Mesenchymal stem cell (in vitro differentiated cells and primary cell): ENCODE measurements around the gene KRT72. TPM values are rescaled to one million over a fixed set of nuclear protein-coding genes. Genes with fewer than 3 reads are reported as not detected.
A peak's percentile ranks its signal among the peaks of the same experiment; 100 is the strongest.

ENCODE experiments used
- DNase-seq: peaks from one replicate; pipeline ENCODE4 v3.0.0-alpha.2; 2013
- H2AFZ ChIP-seq: one replicate; pipeline ENCODE4 v1.6.1; 2013; ENCODE audit warnings: low read depth, mild to moderate bottlenecking, control low read depth, inconsistent platforms, low read length, moderate library complexity
- H2AK5ac ChIP-seq: 2 replicates; pipeline ENCODE4 v1.6.1; 2013; ENCODE audit warnings: low read length, moderate library complexity, mild to moderate bottlenecking, inconsistent platforms; ENCODE audit not compliant: severe bottlenecking
- H2BK120ac ChIP-seq: one replicate; pipeline ENCODE4 v1.6.1; 2013; ENCODE audit warnings: low read depth, mild to moderate bottlenecking, inconsistent platforms, low read length, moderate library complexity
- H2BK12ac ChIP-seq, 2 experiments: one replicate each; pipeline ENCODE4 v1.6.1; 2013; ENCODE audit warnings: inconsistent platforms in 2 of 2, low read length in 2 of 2, mild to moderate bottlenecking in 2 of 2, moderate library complexity in 2 of 2, control low read depth in 1 of 2
- H2BK15ac ChIP-seq: one replicate; pipeline ENCODE4 v1.6.1; 2013; ENCODE audit warnings: mild to moderate bottlenecking, low read depth, inconsistent platforms; ENCODE audit not compliant: poor library complexity, severe bottlenecking
- H2BK5ac ChIP-seq: 2 replicates; pipeline ENCODE4 v1.6.1; 2013; ENCODE audit warnings: low read depth, mild to moderate bottlenecking, low read length, control low read depth, inconsistent platforms; ENCODE audit not compliant: poor library complexity, severe bottlenecking
- H3K14ac ChIP-seq, 2 experiments: one replicate each; pipeline ENCODE4 v1.6.1; 2013; ENCODE audit warnings: inconsistent platforms in 2 of 2, low read length in 2 of 2, control low read depth in 1 of 2, mild to moderate bottlenecking in 1 of 2, moderate library complexity in 1 of 2
- H3K18ac ChIP-seq, 2 experiments: one replicate each; pipeline ENCODE4 v1.6.1; 2013; ENCODE audit warnings: inconsistent platforms in 2 of 2, low read length in 2 of 2, control low read depth in 1 of 2, low read depth in 1 of 2, mild to moderate bottlenecking in 1 of 2
- H3K23ac ChIP-seq, 2 experiments: one replicate each; pipeline ENCODE4 v1.6.1; 2013; ENCODE audit warnings: inconsistent platforms in 2 of 2, low read length in 2 of 2, mild to moderate bottlenecking in 2 of 2, moderate library complexity in 2 of 2, control low read depth in 1 of 2
- H3K27ac ChIP-seq: 2 replicates; pipeline ENCODE4 v1.5.1; 2013; ENCODE audit warnings: mild to moderate bottlenecking, moderate library complexity, low read length, control low read depth, inconsistent platforms; ENCODE audit not compliant: poor library complexity, severe bottlenecking
- H3K27me3 ChIP-seq, 2 experiments: 2 replicates each; pipeline versions ENCODE4 v1.6.1 to v1.7.0; 2013; ENCODE audit warnings: low read length in 2 of 2, mild to moderate bottlenecking in 2 of 2, moderate library complexity in 2 of 2, control low read depth in 1 of 2, inconsistent platforms in 1 of 2; ENCODE audit not compliant: control insufficient read depth in 1 of 2, insufficient read depth in 1 of 2
- H3K36me3 ChIP-seq, 2 experiments: 2 replicates each; pipeline versions ENCODE4 v1.6.1 to v1.7.0; 2013; ENCODE audit warnings: low read length in 2 of 2, control low read depth in 1 of 2, inconsistent platforms in 1 of 2, low read depth in 1 of 2, mild to moderate bottlenecking in 1 of 2; ENCODE audit not compliant: insufficient read depth in 2 of 2, control insufficient read depth in 1 of 2
- H3K4ac ChIP-seq, 2 experiments: one replicate each; pipeline ENCODE4 v1.6.1; 2013; ENCODE audit warnings: inconsistent platforms in 2 of 2, low read length in 2 of 2, mild to moderate bottlenecking in 2 of 2, moderate library complexity in 2 of 2, control low read depth in 1 of 2, low read depth in 1 of 2
- H3K4me1 ChIP-seq: 2 replicates; pipeline ENCODE4 v1.6.1; 2013; ENCODE audit warnings: low read depth, low read length, control low read depth; ENCODE audit not compliant: control insufficient read depth, insufficient read depth
- H3K4me2 ChIP-seq: 2 replicates; pipeline ENCODE4 v1.6.1; 2013; ENCODE audit warnings: low read length, mild to moderate bottlenecking, inconsistent platforms; ENCODE audit not compliant: poor library complexity, severe bottlenecking
- H3K4me3 ChIP-seq, 2 experiments: 2 replicates each; pipeline versions ENCODE4 v1.5.1 to v1.7.0; 2013; ENCODE audit warnings: low read length in 2 of 2, mild to moderate bottlenecking in 2 of 2, control low read depth in 1 of 2, low read depth in 1 of 2; ENCODE audit not compliant: insufficient read depth in 1 of 2
- H3K79me1 ChIP-seq: replicated peaks from 2 replicates; pipeline ENCODE4 v1.6.1; 2013; ENCODE audit warnings: mild to moderate bottlenecking, control low read depth, low read length, inconsistent platforms; ENCODE audit not compliant: poor library complexity, severe bottlenecking
- H3K9ac ChIP-seq: 2 replicates; pipeline ENCODE4 v1.7.0; 2013; ENCODE audit warnings: mild to moderate bottlenecking, low read length, moderate library complexity
- H3K9me3 ChIP-seq: 2 replicates; pipeline ENCODE4 v1.7.0; 2013; ENCODE audit warnings: mild to moderate bottlenecking, low read length; ENCODE audit not compliant: control insufficient read depth
- H4K8ac ChIP-seq: one replicate; pipeline ENCODE4 v1.6.1; 2013; ENCODE audit warnings: inconsistent platforms, mild to moderate bottlenecking, low read length, moderate library complexity
- H4K91ac ChIP-seq: one replicate; pipeline ENCODE4 v1.6.1; 2013; ENCODE audit warnings: mild to moderate bottlenecking, low read length, inconsistent platforms
- WGBS: methylation state at CpG from one replicate; pipeline ENCODE4 v1.1.7; 2013; ENCODE audit warnings: mixed read lengths; 5-methylcytosine and 5-hydroxymethylcytosine counted together
- polyA plus RNA-seq, 2 experiments: library from polyadenylated mRNA; stranded (reverse); fragments of 200-250 nt; gene quantifications; one replicate each; pipeline ENCODE4 v1.2.3, GENCODE V29; 2013

The KRT72 gene
- polyA plus RNA-seq (2013, experiment 1 of 2), result not detected
- 0.01 TPM for polyA plus RNA-seq (2013, experiment 2 of 2)

DNA sequence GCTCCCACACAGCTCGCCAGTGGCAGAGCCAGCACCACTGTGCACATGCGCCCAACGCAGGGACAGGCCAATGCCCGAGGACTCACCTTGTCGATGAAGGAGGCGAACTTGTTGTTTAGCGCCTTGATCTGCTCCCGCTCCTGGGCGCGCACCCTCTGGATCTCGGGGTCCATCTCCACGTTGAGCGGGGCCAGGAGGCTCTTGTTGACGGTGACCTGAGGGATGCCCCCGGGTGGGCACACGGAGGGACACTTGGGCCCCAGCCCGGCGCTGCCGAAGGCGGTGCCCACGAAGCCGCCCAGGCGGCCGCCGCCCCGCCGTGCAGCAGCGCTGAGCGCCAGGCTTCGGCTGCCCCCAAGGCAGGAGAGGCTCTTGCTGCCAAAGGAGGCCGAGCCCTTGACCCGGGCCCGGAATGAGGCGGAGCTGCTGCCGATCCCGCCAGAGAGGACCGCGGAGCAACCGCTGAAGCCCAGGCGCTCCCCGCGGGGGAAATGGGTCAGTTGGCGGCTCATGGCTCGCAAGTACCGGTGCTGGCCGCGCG lies at the start of gene KRT72:
Gene KRT72, minus strand, starts transcription at position 523 of the 541 bp plus-strand sequence. Its CDS starts 11 bp downstream, at position 512.
- peaks cover 24 to 68% of the 10 kb centered on the region in 2 experiments for H3K27me3 ChIP-seq
- H2BK15ac ChIP-seq, result peak within 1 kb of the TSS; percentile 12
- no peak within 1 kb of the TSS for H2BK5ac ChIP-seq
- H3K36me3 ChIP-seq, result no peaks in the 10 kb centered on the region
- DNase-seq, result no peak
- 89% methylated on average over 48 of the region's 48 CpGs for WGBS
- no peak within 1 kb of the TSS for H3K18ac ChIP-seq
- H3K14ac ChIP-seq, result no peak within 1 kb of the TSS
- H3K9ac ChIP-seq, result no peak within 1 kb of the TSS
- H3K23ac ChIP-seq, result no peak within 1 kb of the TSS
- no peak within 1 kb of the TSS for H3K4me2 ChIP-seq
- no peak within 1 kb of the TSS for H2AFZ ChIP-seq
- no peak within 1 kb of the TSS for H3K4me3 ChIP-seq
- H3K27ac ChIP-seq, result no peak within 1 kb of the TSS
- no peaks in the 10 kb centered on the region for H3K9me3 ChIP-seq
- no peak within 1 kb of the TSS for H2BK12ac ChIP-seq
- H4K8ac ChIP-seq, result no peak within 1 kb of the TSS
- no peak within 1 kb of the TSS for H2AK5ac ChIP-seq
- H3K4me1 ChIP-seq, result no peaks in the 10 kb centered on the region
- H4K91ac ChIP-seq, result no peak within 1 kb of the TSS
- H2BK120ac ChIP-seq, result no peak within 1 kb of the TSS
- H3K4ac ChIP-seq, result no peak within 1 kb of the TSS
- H3K79me1 ChIP-seq, result no peaks in the 10 kb centered on the region

DNA sequence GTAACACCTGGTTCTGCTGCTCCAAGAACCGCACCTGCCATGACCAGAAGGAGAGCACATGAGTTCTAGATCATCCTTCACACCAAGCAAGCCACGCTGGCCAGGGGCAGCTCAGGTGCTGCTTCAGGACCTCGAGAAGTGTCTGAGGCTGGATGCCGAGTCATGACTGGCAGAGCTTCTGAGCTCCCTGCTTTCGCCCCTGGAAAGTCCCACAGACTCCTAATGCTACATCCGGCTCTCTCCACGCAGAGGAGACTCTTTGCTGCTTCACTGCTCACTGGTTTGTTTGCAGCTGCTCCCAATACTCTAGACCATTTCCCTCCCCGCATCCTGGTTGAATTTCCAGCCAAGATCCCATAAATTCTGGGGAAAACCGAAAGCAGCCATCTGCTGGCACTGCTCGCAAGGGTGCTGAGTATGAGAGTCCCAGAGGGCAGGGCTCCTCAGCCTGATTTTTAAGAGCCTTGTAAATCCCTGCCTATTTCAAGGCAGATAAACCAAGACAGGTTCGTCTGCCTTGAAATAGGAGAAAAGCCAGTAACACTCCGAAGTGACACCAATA lies 49.3 kb upstream of the KRT72 start:
- Histone ChIP-seq H2BK12ac (no peak overlapping the region), H3K4me2 (no peak overlapping the region), H2BK5ac (no peak overlapping the region), H4K91ac (no peak overlapping the region), H3K4me1 (no peaks in the 10 kb centered on the region), H3K36me3 (no peaks in the 10 kb centered on the region), H3K23ac (no peak overlapping the region), H3K27ac (no peak overlapping the region), H3K9me3 (no peaks in the 10 kb centered on the region), H3K9ac (peak overlapping the region; percentile 38), H4K8ac (no peak overlapping the region), H2AK5ac (no peak overlapping the region), H3K18ac (no peak overlapping the region), H2BK15ac (no peak overlapping the region), H3K4ac (no peak overlapping the region), H2AFZ (no peak overlapping the region), H3K27me3 (peaks cover 2 to 84% of the 10 kb centered on the region in 2 experiments), H3K4me3 (peak overlapping the region in 1 of 2 experiments; percentile 46), H2BK120ac (no peak overlapping the region), H3K14ac (no peak overlapping the region), H3K79me1 (no peaks in the 10 kb centered on the region)
- DNase-seq, result no peak
- 73% methylated on average over 12 of the region's 12 CpGs for WGBS

DNA sequence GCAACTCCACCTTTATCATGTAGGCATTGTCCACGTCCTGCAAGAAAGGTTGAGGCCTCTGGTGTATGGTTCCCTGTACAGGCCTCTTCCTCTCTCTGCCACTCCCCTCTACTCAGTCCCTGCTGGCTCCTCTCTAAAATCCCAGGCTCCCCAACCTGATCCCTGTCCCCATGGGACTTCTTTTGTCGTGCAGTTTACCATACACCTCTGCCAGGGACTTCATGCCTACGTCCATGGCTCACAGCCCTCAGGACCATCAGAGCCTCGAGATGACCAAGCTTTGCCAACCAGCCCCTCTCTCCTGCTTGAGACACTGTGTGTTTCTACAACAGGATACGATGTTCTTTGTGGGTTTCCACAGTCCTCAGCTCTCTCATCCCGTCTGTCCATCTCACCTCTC lies 47.8 kb upstream of the KRT72 start:
- Histone ChIP-seq H2BK12ac (no peak overlapping the region), H3K18ac (no peak overlapping the region), H3K14ac (no peak overlapping the region), H3K27me3 (peaks cover 14 to 83% of the 10 kb centered on the region in 2 experiments), H4K8ac (no peak overlapping the region), H2BK5ac (no peak overlapping the region), H4K91ac (no peak overlapping the region), H3K9ac (no peak overlapping the region), H3K4me1 (no peaks in the 10 kb centered on the region), H2BK15ac (no peak overlapping the region), H3K36me3 (no peaks in the 10 kb centered on the region), H3K23ac (no peak overlapping the region), H2BK120ac (no peak overlapping the region), H3K4me2 (no peak overlapping the region), H3K9me3 (no peaks in the 10 kb centered on the region), H2AFZ (no peak overlapping the region), H3K79me1 (no peaks in the 10 kb centered on the region), H3K4ac (no peak overlapping the region), H3K4me3 (no peak overlapping the region), H2AK5ac (no peak overlapping the region), H3K27ac (no peak overlapping the region)
- 48% methylated on average over 6 of the region's 6 CpGs for WGBS
- no peak for DNase-seq

DNA sequence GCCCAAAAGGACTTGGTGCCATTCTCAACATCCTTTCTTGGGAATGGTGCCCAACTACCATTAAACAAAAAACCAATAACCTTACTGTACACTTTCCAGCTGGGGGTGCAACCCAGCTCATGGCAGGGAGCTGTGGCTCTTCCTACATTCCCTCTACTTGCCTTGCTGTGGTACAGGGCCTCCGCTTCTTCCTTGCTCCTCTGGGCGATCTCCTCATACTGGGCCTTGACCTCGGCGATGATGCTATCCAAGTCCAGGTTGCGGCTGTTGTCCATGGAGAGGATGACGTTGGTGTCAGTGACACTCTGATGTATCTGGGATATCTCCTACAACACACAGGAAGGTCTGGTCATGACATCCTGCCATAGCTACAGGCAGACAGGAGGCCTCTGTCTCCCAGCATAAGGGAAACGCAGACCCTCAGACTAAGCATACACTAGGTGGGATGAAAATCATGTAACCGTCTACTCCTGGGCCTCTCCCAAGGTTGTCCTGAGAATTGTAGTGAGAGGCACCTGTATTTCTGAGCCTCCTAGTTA lies 46.8 kb upstream of the KRT72 start:
- H2BK12ac ChIP-seq, result no peak overlapping the region
- H2AFZ ChIP-seq, result no peak overlapping the region
- no peaks in the 10 kb centered on the region for H3K4me1 ChIP-seq
- no peak overlapping the region for H3K14ac ChIP-seq
- no peak overlapping the region for H3K9ac ChIP-seq
- H3K27ac ChIP-seq, result no peak overlapping the region
- no peak overlapping the region for H3K18ac ChIP-seq
- H3K4me2 ChIP-seq, result no peak overlapping the region
- peaks cover 14 to 84% of the 10 kb centered on the region in 2 experiments for H3K27me3 ChIP-seq
- H4K8ac ChIP-seq, result no peak overlapping the region
- DNase-seq, result no peak
- no peak overlapping the region for H3K4me3 ChIP-seq
- H4K91ac ChIP-seq, result no peak overlapping the region
- no peak overlapping the region for H3K4ac ChIP-seq
- no peak overlapping the region for H2BK15ac ChIP-seq
- 94% methylated on average over 8 of the region's 8 CpGs for WGBS
- H3K23ac ChIP-seq, result no peak overlapping the region
- no peak overlapping the region for H2BK5ac ChIP-seq
- H2BK120ac ChIP-seq, result no peak overlapping the region
- no peaks in the 10 kb centered on the region for H3K9me3 ChIP-seq
- H3K79me1 ChIP-seq, result no peaks in the 10 kb centered on the region
- H2AK5ac ChIP-seq, result no peak overlapping the region
- no peaks in the 10 kb centered on the region for H3K36me3 ChIP-seq
